Erythroblast (primary cell): ENCODE data around the gene TAP2.
"Not testable (repeated sequence)": the region's sequence is repeated elsewhere in the genome, so short reads cannot be mapped to it uniquely, and the experiment has no call there.

Source experiments
- DNase-seq, 2 experiments: peaks; one replicate each; lab custom pipeline; 2025; lab: John Stamatoyannopoulos, UW
- GATA1 ChIP-seq: IDR thresholded peaks from 2 replicates; pipeline ENCODE4 v1.6.1; 2011; ENCODE audit warnings: low read depth, mild to moderate bottlenecking, control low read depth, low read length, moderate library complexity
- POLR2A ChIP-seq: IDR thresholded peaks from 2 replicates; pipeline ENCODE4 v1.6.1; 2011; ENCODE audit warnings: mild to moderate bottlenecking, low read length

TAP2 gene

DNA sequence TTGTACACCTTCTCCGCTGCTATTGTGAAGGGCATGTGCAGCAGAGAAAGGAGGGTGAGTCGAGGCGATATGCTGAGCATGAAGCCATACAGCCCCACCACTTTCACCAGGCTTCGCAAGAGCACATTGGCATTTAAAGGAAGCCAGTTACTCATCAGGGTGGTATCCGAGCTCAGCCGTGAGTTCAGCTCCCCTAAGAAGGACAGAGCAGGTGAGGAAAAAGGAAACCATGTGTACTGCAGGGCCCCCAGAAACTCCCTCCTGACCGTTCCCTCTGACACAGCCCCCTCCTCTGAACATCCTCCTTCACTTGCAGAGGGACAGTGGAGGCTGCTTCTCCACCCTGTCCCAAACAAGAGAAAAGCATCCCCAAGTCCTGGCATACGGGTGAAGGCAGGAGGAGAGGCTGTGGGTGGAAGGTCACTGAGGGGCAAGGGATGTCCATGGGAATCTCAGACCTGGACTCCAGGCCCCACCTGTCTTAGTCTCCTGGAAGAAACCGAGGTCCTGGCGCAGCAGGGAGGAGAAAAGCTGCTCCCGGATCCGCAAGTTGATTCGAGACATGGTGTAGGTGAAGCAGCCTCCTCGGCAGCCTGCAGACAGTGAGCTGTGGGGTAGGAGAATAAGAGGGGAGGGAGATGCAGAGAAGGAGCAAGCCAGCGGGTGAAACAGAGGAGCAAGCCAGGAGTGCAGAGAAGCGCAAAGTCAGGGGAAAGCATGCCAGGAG, 3.2 kb downstream of the TAP2 start:
- no peak for DNase-seq
- TF ChIP-seq GATA1: no peak
- no peak for TF ChIP-seq POLR2A

DNA sequence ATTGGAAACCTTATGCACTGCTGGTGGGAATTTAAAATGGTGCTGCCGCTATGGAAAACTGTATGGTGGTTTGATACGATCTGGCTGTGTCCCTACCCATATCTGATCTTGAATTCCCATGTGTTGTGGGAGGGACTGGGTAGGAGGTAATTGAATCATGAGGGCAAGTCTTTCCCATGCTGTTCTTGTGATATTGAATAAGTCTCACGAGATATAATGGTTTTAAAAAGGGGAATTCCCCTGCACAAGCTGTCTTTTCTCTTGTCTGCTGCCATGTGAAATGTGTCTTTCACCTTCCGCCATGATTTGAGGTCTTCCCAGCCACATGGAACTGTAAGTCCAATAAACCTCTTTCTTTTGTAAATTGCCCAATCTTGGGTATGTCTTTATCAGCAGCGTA, 4.9 kb downstream of the TAP2 start:
- no peak for DNase-seq
- no peak for TF ChIP-seq GATA1
- TF ChIP-seq POLR2A: no peak

DNA sequence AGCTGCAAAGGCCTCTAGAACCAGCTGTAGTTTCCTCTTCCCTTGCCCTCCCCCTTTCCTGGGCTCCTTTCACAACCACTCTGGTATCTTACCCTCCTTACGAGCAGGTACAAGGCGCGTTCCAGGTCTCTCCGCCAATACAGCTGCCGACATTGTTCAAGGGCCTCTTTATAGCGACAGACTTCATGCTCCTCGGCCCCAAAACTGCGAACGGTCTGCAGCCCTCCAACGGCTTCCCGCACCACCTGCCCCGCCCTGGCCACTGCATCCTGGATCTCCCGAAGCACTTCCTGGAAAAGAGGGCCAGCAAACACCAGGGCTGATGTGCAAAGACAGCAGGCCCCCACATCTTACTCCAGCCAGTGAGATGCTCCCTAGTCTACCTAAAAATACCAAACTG, 6.0 kb downstream of the TAP2 start:
- no peak for DNase-seq
- TF ChIP-seq POLR2A: no peak
- TF ChIP-seq GATA1: no peak

DNA sequence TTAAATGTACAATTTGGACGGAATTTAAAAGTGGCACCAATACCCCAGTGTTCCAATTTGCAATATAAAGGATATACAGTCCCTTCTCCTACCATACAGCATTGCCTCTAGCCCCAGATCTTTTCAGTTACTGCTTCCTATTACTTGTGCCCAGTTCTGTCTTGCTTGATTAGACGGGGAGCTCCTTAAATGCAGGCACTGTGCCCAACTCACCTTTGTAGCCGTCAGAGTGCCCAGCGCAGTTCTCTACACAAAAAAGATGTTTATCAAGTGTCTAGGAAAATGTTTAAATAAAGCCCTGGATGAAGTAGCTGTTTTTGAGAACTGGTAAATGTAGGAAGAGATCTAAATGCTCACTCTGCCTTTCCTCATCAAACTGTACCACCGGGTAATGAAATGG, 7.6 kb downstream of the TAP2 start:
- no peak for TF ChIP-seq GATA1
- TF ChIP-seq POLR2A: no peak
- no peak for DNase-seq

DNA sequence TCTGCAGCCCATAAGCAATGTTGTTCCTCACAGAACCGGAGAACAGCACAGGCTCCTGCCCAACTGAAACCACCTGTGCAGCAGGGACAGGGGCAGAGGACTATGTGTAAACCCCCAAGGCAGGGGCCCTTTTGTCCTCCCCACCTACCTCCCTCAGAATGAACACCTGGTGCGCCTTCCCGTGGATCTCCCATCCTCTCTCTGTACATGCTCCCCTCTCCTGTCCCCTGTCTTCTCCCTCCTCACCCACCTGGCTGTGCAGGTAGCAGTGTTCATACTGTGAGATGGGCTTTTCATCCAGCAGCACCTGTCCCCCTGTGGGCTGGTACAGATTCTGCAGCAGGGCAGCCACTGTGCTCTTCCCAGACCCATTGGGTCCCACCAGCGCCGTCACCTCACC, 8.5 kb downstream of the TAP2 start:
- TF ChIP-seq GATA1 (no peak), POLR2A (no peak)
- DNase-seq: no peak

DNA sequence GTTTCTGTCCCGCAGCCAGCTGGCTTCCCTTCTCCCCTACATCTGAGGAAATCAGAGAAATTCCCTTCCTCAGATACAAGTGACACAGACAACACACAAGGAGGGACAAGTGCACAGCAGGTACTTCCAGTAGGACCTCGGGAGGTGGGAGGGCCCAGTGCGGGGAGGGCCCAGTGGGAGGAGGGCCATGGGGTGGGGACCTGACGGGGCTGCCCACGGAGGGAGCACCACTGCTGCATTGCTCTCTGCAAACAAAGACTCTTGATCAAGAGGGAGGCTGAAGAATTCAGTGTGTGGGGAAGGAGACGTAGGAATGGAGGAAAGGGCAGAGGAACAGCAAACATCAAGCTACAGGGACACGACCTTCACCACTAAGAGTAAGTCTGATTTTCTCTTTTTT, 9.0 kb downstream of the TAP2 start:
- TF ChIP-seq POLR2A (no peak), GATA1 (no peak)
- DNase-seq: no peak

DNA sequence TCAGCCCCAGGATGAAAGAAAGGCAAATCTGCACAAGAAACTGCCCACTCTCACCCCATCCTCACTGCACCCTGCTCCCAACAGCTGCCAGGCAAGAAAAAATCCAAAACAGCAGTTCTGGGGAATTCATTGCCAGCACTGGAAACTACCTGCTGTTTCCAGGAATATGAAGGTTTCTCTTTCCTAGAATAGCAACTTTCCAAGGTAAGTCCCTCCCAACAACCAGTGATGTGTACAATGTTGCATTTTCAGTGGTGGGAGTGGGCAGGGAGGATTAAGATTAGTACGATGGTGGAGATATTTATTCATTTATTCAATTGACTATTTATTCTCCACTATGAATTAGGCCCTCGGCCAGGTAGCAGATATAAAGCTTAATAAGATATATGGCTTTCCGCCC, 11.5 kb downstream of the TAP2 start:
- TF ChIP-seq POLR2A: no peak
- TF ChIP-seq GATA1: no peak
- no peak for DNase-seq

DNA sequence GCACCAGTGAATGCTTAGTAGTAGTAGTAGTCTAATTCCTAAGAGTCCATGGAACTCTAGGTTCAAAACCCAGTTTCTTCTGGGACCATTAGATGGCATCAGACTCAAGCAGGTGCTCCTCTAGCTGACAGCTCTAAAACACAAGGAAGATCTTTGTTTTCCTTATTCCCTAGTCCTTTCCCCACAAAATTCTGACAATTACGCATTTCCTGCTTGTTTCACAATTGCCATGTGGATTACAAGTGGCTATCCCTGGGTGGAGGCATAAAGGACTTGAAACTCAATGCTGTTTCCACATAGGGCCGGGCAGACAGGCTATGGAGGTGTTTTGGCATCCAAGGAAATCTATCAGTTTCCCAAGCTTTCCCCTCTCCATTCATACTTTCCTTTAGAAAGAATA, 12.6 kb downstream of the TAP2 start:
- DNase-seq: peak; percentile 5 to 29
- no peak for TF ChIP-seq POLR2A

DNA sequence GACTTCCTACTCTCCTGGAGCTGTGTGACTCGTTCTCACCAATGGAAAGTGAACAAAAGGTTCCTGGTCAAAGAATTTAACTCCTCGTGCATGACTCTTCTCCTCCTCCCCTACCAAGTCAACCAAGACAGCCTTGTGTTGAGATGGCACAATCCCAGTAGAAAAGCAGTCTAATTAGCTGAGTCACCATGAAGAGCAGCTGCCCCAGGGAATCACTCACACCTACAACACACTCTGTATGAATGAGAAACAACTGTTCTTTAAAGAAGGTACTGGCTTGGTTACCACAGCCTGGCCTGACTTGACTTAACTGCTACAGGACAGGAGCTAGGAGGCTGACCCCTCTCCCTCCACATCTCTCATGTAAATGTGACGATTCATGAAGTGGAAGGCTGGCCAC, 18.8 kb downstream of the TAP2 start:
- TF ChIP-seq GATA1 (no peak), POLR2A (no peak)
- peak in 1 of 2 experiments; percentile 18 for DNase-seq

DNA sequence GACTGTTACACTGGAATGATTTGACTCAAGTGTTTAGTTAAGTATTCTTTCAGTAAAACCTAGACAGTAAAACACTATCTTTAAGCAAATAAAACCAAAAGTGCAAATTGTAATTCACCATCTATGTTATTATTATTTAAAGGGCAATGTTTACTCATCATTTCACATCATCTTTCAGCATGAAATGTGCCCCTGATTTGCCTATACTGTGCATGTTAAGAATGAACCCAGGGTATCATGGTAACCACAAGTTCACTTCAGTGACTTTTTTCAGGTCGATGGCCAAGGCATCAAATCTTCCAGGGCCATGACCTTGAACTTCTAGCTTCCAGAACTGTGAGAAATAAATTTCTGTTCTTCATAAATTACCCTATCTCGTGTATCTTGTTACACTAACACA, 19.7 kb downstream of the TAP2 start:
- DNase-seq: no peak
- TF ChIP-seq GATA1 (no peak), POLR2A (no peak)

DNA sequence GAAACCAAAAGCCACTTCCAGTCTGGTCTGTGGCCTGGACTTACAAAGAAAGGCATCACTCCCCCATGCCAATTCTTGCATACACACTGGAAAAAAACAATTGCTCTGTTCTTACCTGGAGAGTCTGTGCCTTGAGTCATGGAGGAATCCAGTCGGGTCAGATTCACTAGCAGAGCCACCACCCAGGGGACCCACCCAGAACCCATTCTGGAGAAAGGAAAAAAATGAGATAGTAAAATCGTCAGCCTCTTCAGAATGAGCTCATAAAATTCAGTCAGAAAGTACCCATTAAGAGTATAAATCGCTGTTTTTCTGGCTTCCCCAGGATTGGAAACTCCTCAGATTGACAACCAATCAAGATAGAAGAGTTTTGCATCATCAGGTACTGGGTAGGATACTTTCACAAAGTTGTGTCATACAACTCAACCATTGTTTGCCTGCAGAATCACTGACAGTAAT, 21.8 kb downstream of the TAP2 start, which contains the start of gene HLA-DOB:
Gene HLA-DOB, minus strand, starts transcription at position 257 of the 459 bp plus-strand sequence. Its CDS starts 51 bp downstream, at position 206.
- peak in 1 of 2 experiments; percentile 17 for DNase-seq

DNA sequence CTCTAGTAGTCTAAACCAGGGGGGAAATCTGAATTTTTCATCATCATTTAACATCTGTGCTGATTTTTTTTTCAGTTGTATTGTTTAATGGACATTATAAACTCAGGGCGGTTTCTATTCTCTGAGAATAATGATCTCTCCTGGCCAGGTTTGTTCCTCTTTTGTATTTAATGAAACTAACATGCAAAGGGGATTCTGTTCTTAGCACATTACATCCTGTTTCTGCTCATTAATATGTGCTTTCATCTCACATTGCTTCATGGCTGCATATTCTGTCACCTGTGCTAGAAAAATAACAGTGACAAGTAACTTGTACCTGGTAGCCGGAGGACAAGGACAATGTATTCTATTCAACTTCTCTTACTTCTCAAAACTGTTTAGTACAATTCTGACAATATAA, 22.5 kb downstream of the TAP2 start:
- TF ChIP-seq GATA1: no peak
- no peak for TF ChIP-seq POLR2A
- DNase-seq: no peak

More for the DNA sequence above, 21.8 kb downstream of the TAP2 start, which contains the start of gene HLA-DOB:
- TF ChIP-seq GATA1 (no peak), POLR2A (no peak)

DNA sequence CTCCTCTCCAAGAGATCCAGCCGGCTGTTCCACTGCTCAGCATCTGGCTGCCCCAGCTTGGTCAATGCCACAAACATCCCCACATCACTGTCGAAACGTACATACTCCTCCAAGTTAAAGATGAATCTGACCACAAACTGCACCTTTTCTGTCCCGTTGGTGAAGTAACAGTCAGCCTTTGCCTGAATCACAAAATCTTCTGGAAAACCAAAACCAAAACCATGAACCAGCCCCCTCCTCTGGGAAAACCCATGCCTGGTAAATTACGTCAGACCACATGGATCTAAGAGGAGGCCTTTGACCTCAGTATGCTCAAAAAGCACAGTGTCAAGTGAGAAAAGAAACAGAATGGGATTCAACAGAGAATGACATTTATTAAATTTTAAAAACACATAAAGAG, 23.4 kb downstream of the TAP2 start:
- TF ChIP-seq POLR2A (no peak), GATA1 (no peak)
- DNase-seq: no peak

DNA sequence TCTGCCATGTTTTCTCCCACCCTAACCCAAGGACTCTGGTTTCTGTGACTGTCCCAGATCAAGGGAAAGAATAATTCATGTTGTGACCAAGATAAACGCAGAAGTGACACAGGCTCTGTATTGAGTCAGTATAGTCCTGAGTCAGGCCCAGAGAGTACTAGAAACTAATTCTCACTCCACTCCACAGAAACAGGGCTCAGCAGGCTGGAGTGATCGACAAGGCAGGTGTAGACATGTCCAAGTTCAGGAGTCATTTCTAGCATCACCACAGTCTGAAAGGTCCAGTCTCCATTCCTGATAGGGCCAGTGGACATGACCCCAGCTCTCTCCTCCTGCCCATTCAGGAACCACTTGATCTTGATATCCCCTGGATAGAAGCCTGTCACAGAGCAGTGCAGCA, 24.4 kb downstream of the TAP2 start:
- TF ChIP-seq GATA1 (no peak), POLR2A (no peak)
- DNase-seq: no peak

DNA sequence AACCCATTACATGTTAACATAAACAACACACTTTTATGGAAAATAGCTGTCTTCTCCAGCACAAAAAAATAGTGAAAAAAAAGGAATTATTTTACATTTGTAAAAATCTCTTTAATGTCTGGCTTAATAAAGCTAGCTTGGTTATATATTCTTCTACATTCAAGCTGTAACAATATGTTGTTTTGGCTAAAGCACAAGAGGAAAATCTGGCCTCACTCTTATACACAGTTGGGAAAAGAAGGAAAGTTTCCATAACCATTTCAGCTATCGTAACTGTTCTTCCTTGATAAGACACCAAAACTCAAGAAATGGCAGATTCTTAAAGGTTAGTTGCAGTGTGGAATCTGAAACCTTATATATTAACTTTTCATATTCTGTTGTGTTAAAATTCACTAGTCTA, 29.4 kb downstream of the TAP2 start:
- TF ChIP-seq GATA1: no peak
- no peak for TF ChIP-seq POLR2A
- no peak for DNase-seq

DNA sequence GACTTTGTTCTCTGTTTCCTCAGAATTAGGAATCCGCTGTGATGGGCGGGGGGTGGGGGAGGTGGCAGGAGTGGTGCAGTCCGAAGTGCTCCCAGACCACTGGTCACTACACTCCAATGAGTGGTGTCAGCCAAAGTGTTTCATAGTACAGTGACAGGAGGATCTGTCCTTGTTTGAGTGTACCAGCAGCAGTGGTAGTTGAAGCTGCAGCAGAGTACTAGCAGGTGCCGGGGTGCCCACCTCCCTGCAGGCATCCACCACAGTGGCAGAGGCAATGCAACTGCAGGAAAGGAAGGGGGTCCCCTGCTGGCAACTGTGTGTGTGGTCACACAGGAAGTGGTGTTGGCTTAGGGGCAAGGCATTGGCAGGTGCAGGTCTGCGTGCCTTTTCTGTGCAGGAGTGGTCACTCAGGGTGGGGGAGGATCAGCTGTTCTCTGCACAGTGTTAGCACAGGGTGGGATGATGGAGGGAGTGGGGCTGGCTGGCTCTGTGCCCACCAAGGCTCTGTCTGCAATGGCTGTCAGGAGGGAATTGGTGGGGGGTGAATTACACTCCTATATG, 31.4 kb downstream of the TAP2 start:
- TF ChIP-seq POLR2A (no peak), GATA1 (no peak)
- DNase-seq: no peak

DNA sequence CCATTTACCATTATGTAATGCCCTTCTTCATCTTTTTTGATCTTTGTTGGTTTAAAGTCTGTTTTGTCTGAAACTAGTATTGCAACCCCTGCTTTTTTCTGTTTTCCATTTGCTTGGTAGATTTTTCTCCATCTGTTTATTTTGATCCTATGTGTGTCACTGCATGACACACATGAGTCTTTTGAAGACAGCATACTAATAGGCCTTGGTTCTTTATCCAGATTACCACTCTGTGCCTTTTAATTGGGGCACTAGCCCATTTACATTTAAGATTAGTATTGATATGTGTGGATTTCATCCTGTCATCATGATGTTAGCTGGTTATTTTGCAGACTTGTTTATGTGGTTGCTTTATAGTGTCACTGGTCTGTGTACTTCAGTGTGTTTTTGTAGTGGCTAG, 33.1 kb downstream of the TAP2 start:
- not testable (repeated sequence) for DNase-seq
